AG10803 (cell line): ENCODE results near the gene NSUN2.
"Not testable (repeated sequence)": the region's sequence is repeated elsewhere in the genome, so short reads cannot be mapped to it uniquely, and the experiment has no call there.

Experiments used
- DNase-seq: peaks from one replicate; pipeline ENCODE4 v3.0.0; 2010; ENCODE audit warnings: low read depth
- H3K4me3 ChIP-seq: 2 replicates; pipeline ENCODE4 v1.5.1; 2011; ENCODE audit warnings: mild to moderate bottlenecking, low read length, control low read depth
- TF ChIP-seq, protein P1 (sequence below): conservative IDR thresholded peaks from 2 replicates; pipeline ENCODE4 v1.5.1; 2011; ENCODE audit warnings: mild to moderate bottlenecking, low read length, control low read depth, inconsistent platforms

Gene NSUN2

GRCh38 chr5:6674886-6675285 is 42.0 kb upstream of the NSUN2 start:
- no peak overlapping the region for H3K4me3 ChIP-seq
- DNase-seq: no peak
- TF ChIP-seq, protein P1, sequence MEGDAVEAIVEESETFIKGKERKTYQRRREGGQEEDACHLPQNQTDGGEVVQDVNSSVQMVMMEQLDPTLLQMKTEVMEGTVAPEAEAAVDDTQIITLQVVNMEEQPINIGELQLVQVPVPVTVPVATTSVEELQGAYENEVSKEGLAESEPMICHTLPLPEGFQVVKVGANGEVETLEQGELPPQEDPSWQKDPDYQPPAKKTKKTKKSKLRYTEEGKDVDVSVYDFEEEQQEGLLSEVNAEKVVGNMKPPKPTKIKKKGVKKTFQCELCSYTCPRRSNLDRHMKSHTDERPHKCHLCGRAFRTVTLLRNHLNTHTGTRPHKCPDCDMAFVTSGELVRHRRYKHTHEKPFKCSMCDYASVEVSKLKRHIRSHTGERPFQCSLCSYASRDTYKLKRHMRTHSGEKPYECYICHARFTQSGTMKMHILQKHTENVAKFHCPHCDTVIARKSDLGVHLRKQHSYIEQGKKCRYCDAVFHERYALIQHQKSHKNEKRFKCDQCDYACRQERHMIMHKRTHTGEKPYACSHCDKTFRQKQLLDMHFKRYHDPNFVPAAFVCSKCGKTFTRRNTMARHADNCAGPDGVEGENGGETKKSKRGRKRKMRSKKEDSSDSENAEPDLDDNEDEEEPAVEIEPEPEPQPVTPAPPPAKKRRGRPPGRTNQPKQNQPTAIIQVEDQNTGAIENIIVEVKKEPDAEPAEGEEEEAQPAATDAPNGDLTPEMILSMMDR: no peak

- H3K4me3 ChIP-seq: no peak overlapping the region
- TF ChIP-seq, protein P1: no peak
- DNase-seq: no peak
Observed at GRCh38 chr5:6674421-6674820, 41.6 kb upstream of the NSUN2 start.

DNA sequence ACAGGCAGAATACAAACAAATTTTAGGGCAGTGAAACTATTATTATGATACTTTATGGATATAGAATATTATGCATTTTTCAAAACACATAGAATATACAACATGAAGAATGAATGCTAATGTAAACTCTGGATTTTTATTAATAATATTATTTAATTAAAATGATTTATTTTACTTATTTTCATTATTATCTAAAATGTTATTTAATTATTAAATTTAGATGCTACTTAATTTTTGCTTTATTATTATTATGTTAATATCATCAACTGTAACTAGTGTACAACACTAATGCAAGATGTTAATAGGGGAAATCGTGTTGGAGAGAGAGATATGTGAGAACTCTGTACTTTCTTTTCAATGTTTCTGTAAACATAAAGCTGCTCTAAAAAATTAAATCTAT is 41.1 kb upstream of the NSUN2 start:
- TF ChIP-seq, protein P1: no peak
- no peak for DNase-seq
- no peak overlapping the region for H3K4me3 ChIP-seq

- H3K4me3 ChIP-seq: no peak overlapping the region
- no peak for DNase-seq
- TF ChIP-seq, protein P1: no peak
Observed at GRCh38 chr5:6673031-6673430, 40.2 kb upstream of the NSUN2 start.

GRCh38 chr5:6668717-6669116 is 35.9 kb upstream of the NSUN2 start:
- H3K4me3 ChIP-seq, DNase-seq: not testable (repeated sequence)

- DNase-seq: no peak
- TF ChIP-seq, protein P1: no peak
- H3K4me3 ChIP-seq: no peak overlapping the region
Observed at GRCh38 chr5:6667648-6668047, 34.8 kb upstream of the NSUN2 start.

GRCh38 chr5:6666762-6667161 is 33.9 kb upstream of the NSUN2 start:
- TF ChIP-seq, protein P1: no peak
- no peak overlapping the region for H3K4me3 ChIP-seq
- DNase-seq: no peak

- TF ChIP-seq, protein P1: no peak
- no peak for DNase-seq
- no peak overlapping the region for H3K4me3 ChIP-seq
Observed at GRCh38 chr5:6660688-6661087, 27.8 kb upstream of the NSUN2 start.
